Measurements from ENCODE around the gene GRAMD1A.
"Not testable (repeated sequence)": the region's sequence is repeated elsewhere in the genome, so short reads cannot be mapped to it uniquely, and the experiment has no call there.

Gene GRAMD1A

DNA sequence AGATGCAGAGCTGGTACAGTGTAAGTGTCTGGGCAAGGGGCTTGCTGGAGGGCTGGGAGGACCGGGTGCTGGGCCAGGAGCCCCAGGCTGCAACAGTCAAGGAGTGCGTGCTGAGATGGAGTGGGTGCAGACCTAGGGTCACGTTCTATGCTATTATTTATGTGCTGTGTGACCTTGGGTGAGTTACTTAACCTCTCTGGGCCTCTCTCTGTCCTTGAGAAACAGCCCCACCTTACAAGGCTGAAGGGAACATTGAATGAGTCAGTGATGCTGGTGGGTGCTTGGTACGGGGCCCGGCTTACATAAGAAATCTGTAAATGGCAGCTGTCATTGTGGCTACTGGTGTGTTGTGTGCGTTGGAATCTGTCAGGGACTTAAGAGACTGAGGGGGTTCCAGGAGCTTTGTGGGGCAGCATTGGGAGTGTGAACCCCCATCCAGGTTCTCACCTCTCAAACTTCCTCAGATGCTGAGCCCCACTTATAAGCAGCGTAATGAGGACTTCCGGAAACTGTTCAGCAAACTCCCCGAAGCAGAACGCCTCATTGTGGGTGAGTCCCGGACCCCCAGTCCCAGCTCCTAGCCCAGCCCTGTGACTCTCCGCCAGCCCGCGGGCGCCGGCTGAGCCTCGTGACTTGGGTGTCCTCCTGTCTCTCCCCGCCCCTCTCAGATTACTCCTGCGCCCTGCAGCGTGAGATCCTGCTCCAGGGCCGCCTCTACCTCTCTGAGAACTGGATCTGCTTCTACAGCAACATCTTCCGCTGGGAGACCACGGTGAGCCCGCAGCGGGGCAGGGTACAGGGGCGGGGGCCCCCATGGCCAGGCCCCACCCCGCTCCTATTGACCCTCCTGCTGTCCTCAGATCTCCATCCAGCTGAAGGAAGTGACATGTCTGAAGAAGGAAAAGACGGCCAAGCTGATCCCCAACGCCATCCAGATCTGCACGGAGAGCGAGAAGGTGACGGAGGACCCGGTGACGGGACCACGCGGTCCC lies 9.6 kb downstream of the GRAMD1A start:
- H3K27ac ChIP-seq: no peak overlapping the region
- TF ChIP-seq, protein P1, sequence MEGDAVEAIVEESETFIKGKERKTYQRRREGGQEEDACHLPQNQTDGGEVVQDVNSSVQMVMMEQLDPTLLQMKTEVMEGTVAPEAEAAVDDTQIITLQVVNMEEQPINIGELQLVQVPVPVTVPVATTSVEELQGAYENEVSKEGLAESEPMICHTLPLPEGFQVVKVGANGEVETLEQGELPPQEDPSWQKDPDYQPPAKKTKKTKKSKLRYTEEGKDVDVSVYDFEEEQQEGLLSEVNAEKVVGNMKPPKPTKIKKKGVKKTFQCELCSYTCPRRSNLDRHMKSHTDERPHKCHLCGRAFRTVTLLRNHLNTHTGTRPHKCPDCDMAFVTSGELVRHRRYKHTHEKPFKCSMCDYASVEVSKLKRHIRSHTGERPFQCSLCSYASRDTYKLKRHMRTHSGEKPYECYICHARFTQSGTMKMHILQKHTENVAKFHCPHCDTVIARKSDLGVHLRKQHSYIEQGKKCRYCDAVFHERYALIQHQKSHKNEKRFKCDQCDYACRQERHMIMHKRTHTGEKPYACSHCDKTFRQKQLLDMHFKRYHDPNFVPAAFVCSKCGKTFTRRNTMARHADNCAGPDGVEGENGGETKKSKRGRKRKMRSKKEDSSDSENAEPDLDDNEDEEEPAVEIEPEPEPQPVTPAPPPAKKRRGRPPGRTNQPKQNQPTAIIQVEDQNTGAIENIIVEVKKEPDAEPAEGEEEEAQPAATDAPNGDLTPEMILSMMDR (IDR thresholded peaks at IDR 0.05): no peak
- no peak for TF ChIP-seq ZFX (IDR thresholded peaks at IDR 0.05; ENCODE audit: borderline replicate concordance)

DNA sequence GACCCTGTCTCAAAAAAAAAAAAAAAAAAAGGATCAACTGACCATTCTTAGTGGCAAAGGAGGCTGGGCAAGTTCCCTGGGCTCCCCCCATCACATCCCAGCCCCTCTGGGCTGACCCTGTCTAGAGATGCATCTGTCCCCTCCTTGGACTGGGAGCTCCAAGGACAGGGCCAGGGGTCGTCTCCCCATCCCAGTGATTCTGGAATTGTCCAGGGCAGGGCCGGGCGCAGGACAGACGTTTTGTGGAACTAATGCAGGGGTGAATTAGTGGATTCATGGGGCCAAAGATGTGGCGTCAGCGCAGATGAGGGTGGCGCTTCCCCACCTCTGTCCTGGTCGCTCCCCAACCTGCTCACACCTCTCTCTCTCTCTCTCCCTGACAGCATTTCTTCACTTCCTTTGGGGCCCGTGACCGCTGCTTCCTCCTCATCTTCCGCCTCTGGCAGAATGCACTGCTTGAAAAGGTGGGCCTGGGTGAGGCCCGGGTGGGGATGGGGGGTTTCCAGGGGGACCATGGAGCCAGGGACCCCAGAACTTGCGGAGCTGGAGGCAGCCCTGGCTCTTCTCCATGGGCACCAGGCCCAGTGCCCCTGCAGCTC lies 11.1 kb downstream of the GRAMD1A start:
- no peak for TF ChIP-seq ZFX (IDR thresholded peaks at IDR 0.05; ENCODE audit: borderline replicate concordance)
- TF ChIP-seq, protein P1 (IDR thresholded peaks at IDR 0.05): no peak
- no peak overlapping the region for H3K27ac ChIP-seq

DNA sequence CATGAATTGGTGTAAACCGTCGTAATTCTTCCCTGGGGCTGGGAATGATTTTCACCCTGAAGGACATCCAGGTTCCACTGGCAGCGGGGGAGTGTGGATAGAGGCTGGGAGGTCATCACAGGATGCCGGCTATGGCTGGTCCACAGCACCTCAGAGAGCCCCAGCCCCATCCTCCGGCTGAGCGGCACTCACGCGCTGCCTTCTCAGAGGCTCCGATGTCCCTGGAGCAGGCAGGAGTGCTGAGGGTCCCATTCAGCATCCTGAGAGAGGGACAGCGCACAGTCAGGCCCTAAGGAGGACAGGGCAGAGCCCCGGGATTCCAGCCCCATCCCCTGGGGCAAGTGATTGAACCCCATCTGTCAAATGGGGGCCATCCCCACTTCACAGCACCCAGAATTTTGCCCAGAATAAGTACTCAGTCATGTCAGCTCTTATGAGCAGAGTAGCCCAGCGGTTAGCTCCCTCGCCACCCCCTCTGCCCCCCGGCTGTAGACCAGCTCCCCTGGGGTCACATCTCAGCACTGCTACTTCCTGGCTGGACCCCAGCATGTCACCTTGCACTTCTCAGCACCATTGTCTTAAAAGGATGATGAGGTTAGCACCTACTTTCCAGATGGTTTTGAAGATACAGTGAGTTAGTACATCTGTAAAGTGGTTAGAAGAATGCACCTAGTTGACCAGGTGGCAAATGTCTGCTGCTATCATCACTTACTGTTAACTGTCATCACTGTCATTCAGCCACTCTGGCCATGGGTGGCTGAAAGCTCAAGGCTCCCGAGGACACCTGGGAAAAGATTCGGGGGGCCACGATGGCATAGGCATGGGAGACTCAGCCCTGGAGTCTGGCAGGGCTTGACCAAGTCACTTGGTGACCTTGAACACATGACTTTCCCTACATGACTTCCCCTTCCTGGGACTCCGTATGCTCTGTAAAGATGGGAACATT lies 11.9 kb downstream of the GRAMD1A start:
- TF ChIP-seq ZFX (IDR thresholded peaks at IDR 0.05; ENCODE audit: borderline replicate concordance): no peak
- TF ChIP-seq, protein P1 (IDR thresholded peaks at IDR 0.05): no peak
- no peak overlapping the region for H3K27ac ChIP-seq

DNA sequence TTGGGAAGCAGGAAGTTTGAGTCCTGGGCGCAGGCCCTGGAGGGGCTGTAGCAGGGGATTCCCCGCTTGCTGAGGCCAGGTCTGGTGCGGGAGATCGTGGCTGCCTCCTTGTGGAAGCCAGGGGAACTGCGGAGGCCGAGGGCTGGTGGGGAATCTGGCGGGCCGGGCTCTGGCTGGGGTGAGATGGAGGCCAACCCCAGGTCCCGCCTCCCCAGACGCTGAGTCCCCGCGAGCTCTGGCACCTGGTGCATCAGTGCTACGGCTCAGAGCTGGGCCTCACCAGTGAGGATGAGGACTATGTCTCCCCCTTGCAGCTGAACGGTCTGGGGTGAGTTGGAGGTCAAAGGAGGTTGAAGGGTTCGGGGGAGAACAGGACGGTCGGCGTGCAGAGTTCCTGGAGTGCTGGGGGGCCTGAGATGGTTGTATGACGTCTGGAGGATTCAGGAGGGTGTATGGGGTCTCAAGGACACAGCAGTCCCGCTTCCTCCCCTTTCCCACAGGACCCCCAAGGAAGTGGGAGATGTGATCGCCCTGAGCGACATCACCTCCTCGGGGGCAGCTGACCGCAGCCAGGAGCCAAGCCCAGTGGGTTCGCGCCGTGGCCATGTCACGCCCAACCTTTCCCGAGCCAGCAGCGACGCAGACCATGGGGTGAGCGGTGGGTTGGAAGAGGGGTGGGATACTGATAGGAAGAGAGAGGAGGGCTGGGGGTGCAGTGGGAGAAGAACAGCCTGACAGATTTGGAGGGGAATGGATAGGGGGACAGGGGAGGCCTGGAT lies 13.1 kb downstream of the GRAMD1A start:
- no peak overlapping the region for H3K27ac ChIP-seq
- no peak for TF ChIP-seq ZFX (IDR thresholded peaks at IDR 0.05; ENCODE audit: borderline replicate concordance)
- TF ChIP-seq, protein P1 (IDR thresholded peaks at IDR 0.05): peak; percentile 92

DNA sequence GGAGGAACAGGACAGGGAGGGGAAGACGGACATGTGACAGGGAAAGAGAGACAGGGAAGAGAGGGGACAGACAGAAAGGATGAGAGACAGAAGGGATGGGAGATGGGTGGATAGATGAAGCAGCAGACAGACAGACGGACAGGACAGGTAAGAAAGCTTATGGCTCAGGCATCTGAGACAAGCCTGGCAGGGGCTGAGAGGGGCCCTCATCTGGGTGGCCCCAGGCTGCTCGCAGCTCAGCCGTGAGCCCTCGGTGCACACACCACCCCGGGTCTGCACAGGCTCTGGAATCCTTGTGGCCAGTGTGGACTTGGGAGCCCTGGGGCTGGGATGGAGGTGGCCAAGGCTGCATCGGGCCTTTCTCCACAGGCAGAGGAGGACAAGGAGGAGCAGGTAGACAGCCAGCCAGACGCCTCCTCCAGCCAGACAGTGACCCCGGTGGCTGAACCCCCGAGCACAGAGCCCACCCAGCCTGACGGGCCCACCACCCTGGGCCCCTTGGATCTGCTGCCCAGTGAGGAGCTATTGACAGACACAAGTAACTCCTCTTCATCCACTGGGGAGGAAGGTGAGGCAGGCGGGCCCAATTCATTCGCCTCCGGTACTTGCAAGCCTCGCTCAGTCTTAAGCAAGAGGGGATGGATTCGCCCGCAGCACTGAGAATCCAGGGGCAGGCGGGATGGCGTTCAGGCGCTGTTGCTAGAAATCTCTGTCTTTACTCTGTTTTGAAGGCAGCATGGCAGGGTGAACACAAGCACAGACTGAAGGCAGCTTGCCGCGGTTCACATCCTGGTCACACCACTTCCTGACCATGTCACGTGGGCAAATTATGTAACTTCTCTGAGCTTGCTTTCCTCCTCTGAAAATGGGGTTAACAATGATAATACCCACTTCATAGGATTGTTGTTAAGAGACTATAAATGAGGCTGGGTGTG lies 14.0 kb downstream of the GRAMD1A start:
- no peak overlapping the region for H3K27ac ChIP-seq
- no peak for TF ChIP-seq ZFX (IDR thresholded peaks at IDR 0.05; ENCODE audit: borderline replicate concordance)
- TF ChIP-seq, protein P1 (IDR thresholded peaks at IDR 0.05): no peak

DNA sequence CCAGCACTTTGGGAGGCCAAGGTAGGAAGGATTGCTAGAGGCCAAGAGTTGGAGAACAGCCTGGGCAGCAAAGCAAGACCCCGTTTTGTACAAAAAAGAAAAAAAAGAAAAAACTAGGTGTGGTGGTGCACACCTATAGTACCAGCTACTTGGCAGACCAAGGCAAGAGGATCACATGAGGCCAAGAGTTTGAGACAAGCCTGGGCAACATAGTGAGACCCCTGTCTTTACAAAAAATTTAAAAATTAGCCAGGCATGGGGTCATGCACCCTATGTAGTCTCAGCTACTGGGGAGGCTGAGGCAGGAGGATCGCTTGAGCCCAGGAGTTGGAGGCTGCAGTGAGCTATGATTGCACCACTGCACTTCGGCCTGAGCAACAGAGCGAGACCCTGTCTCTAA lies 14.7 kb downstream of the GRAMD1A start:
- H3K27ac ChIP-seq: not testable (repeated sequence)

Measured in 22Rv1 (cell line).